SK-N-SH (cell line): ENCODE data around the gene DRC3. TPM values are rescaled to one million over a fixed set of nuclear protein-coding genes. Genes with fewer than 3 reads are reported as not detected.
"Not testable (repeated sequence)": the region's sequence is repeated elsewhere in the genome, so short reads cannot be mapped to it uniquely, and the experiment has no call there.

Experiments used
- CTCF ChIA-PET: fragments of 300-600, 350-600 bp; formaldehyde crosslinking; extraction: SDS; loops from one replicate; lab custom pipeline; 2021; lab: Yijun Ruan, JAX
- POLR2A ChIA-PET: fragments of 350-600 bp; sonication (Branson Sonifier 250); formaldehyde crosslinking; extraction: SDS; loops from one replicate; lab custom pipeline; 2020; ENCODE audit warnings: antibody characterized with exemption, inconsistent platforms; lab: Yijun Ruan, JAX
- DNase-seq: peaks from one replicate; pipeline ENCODE4 v3.0.0; 2012
- H2AFZ ChIP-seq: fragments of 200-600 bp; sonication (generic); 2 replicates; pipeline ENCODE4 v1.8.1; 2016; ENCODE audit warnings: antibody characterized with exemption, mild to moderate bottlenecking, low read depth
- H3F3A ChIP-seq: fragments of 200-600 bp; sonication (generic); replicated peaks from 2 replicates; pipeline ENCODE3; 2016; ENCODE audit warnings: antibody characterized with exemption, mild to moderate bottlenecking; ENCODE audit not compliant: insufficient read depth
- H3K27ac ChIP-seq, 2 experiments: fragments of 200-500 bp in 1 of 2; fragments of 200-600 bp in 1 of 2; sonication (Bioruptor generic) in 1 of 2; sonication (generic), shearing (Covaris generic) in 1 of 2; 2 replicates each; pipeline versions ENCODE4 v1.5.1 to v1.6.1; 2014 to 2016; ENCODE audit warnings: low read depth in 2 of 2, inconsistent platforms in 1 of 2, low read length in 1 of 2, mild to moderate bottlenecking in 1 of 2, mixed read lengths in 1 of 2
- H3K27me3 ChIP-seq: fragments of 200-600 bp; sonication (generic), shearing (Covaris generic); 2 replicates; pipeline ENCODE4 v1.6.1; 2016; ENCODE audit warnings: mixed run types; ENCODE audit not compliant: insufficient read depth
- H3K36me3 ChIP-seq, 2 experiments: fragments of 200-500 bp in 1 of 2; fragments of 200-600 bp in 1 of 2; sonication (Bioruptor generic) in 1 of 2; sonication (generic) in 1 of 2; replicated peaks in 1 of 2; 2 replicates each; pipeline versions ENCODE3 to v1.5.1; 2014 to 2016; ENCODE audit warnings: low read length in 1 of 2, mild to moderate bottlenecking in 1 of 2; ENCODE audit not compliant: insufficient read depth in 2 of 2, control insufficient read depth in 1 of 2
- H3K4me1 ChIP-seq, 2 experiments: fragments of 200-500 bp in 1 of 2; fragments of 200-600 bp in 1 of 2; sonication (Bioruptor generic) in 1 of 2; sonication (generic), shearing (Covaris generic) in 1 of 2; 2 replicates each; pipeline versions ENCODE4 v1.5.1 to v1.6.1; 2014 to 2016; ENCODE audit warnings: low read depth in 1 of 2, low read length in 1 of 2, mixed run types in 1 of 2; ENCODE audit not compliant: insufficient read depth in 2 of 2, control insufficient read depth in 1 of 2
- H3K4me2 ChIP-seq: fragments of 200-600 bp; sonication (generic), shearing (Covaris generic); 2 replicates; pipeline ENCODE4 v1.6.1; 2017; ENCODE audit warnings: mixed run types
- H3K4me3 ChIP-seq, 2 experiments: fragments of 200-500 bp in 1 of 2; fragments of 200-600 bp in 1 of 2; sonication (Bioruptor generic) in 1 of 2; sonication (generic), shearing (Covaris generic) in 1 of 2; 2 replicates each; pipeline versions ENCODE4 v1.5.1 to v1.8.1; 2014 to 2016; ENCODE audit warnings: low read depth in 2 of 2, inconsistent platforms in 1 of 2, low read length in 1 of 2, mild to moderate bottlenecking in 1 of 2, mixed read lengths in 1 of 2, moderate library complexity in 1 of 2
- H3K79me2 ChIP-seq: fragments of 200-600 bp; sonication (generic); 2 replicates; pipeline ENCODE4 v1.8.1; 2017; ENCODE audit warnings: mild to moderate bottlenecking; ENCODE audit not compliant: insufficient read depth
- H3K9ac ChIP-seq: fragments of 200-600 bp; sonication (generic); 2 replicates; pipeline ENCODE4 v1.6.1; 2017; ENCODE audit warnings: mixed run types
- H3K9me2 ChIP-seq: fragments of 200-600 bp; sonication (generic); 2 replicates; pipeline ENCODE4 v1.6.1; 2017; ENCODE audit warnings: mixed run types
- H3K9me3 ChIP-seq: fragments of 200-600 bp; sonication (generic); 2 replicates; pipeline ENCODE4 v1.6.1; 2017; ENCODE audit warnings: mixed run types, mild to moderate bottlenecking, moderate library complexity
- H4K20me1 ChIP-seq: fragments of 200-600 bp; sonication (generic); 2 replicates; pipeline ENCODE4 v1.6.1; 2017; ENCODE audit warnings: mild to moderate bottlenecking, mixed run types; ENCODE audit not compliant: insufficient read depth
- ELF1 ChIP-seq: IDR thresholded peaks from 2 replicates; pipeline ENCODE4 v1.4.0; 2012
- EZH2phosphoT487 ChIP-seq: fragments of 200-600 bp; sonication (generic); IDR thresholded peaks from 2 replicates; pipeline ENCODE4 v1.6.1; 2017; ENCODE audit warnings: low read depth, mixed run types, mild to moderate bottlenecking, antibody characterized with exemption, moderate library complexity, borderline replicate concordance
- GATA2 ChIP-seq: sonication (generic); formaldehyde crosslinking; IDR thresholded peaks from 2 replicates; pipeline ENCODE4 v1.5.0; 2020; ENCODE audit warnings: mild to moderate bottlenecking, missing genetic modification reagents
- JUND ChIP-seq: IDR thresholded peaks from 2 replicates; pipeline ENCODE4 v1.4.0; 2012
- NFIC ChIP-seq: IDR thresholded peaks from 2 replicates; pipeline ENCODE4 v1.4.0; 2012; ENCODE audit warnings: borderline replicate concordance
- PBX3 ChIP-seq: IDR thresholded peaks from 2 replicates; pipeline ENCODE4; 2012
- POLR2AphosphoS5 ChIP-seq: IDR thresholded peaks from 2 replicates; pipeline ENCODE4 v1.6.1; 2012; ENCODE audit warnings: low read depth, low read length
- REST ChIP-seq: IDR thresholded peaks from 2 replicates; pipeline ENCODE4 v1.6.1; 2012; ENCODE audit warnings: mild to moderate bottlenecking, low read depth, low read length, moderate library complexity
- RXRA ChIP-seq: IDR thresholded peaks from 2 replicates; pipeline ENCODE4 v1.4.0; 2012; ENCODE audit warnings: low read depth, mild to moderate bottlenecking, borderline replicate concordance
- SIN3A ChIP-seq: IDR thresholded peaks from 2 replicates; pipeline ENCODE4 v1.6.1; 2012; ENCODE audit warnings: low read depth, mild to moderate bottlenecking, low read length, moderate library complexity, borderline replicate concordance
- TAF1 ChIP-seq: IDR thresholded peaks from 2 replicates; pipeline ENCODE4 v1.6.1; 2012; ENCODE audit warnings: low read depth, mild to moderate bottlenecking, low read length, moderate library complexity, borderline replicate concordance
- TCF12 ChIP-seq: IDR thresholded peaks from 2 replicates; pipeline ENCODE4 v1.4.0; 2012
- TEAD4 ChIP-seq: IDR thresholded peaks from 2 replicates; pipeline ENCODE4 v1.4.0; 2012; ENCODE audit warnings: mild to moderate bottlenecking, borderline replicate concordance; ENCODE audit not compliant: insufficient read depth
- USF1 ChIP-seq: IDR thresholded peaks from 2 replicates; pipeline ENCODE4 v1.4.0; 2012; ENCODE audit warnings: low read depth, borderline replicate concordance
- YY1 ChIP-seq: IDR thresholded peaks from 2 replicates; pipeline ENCODE4 v1.4.0; 2012; ENCODE audit warnings: low read depth, mild to moderate bottlenecking
- ZBTB33 ChIP-seq: IDR thresholded peaks from 2 replicates; pipeline ENCODE4 v1.4.0; 2012; ENCODE audit warnings: low read depth, borderline replicate concordance
- WGBS: methylation state at CpG from one replicate; pipeline ENCODE4 v1.1.6; 2017; ENCODE audit warnings: low lambda C conversion rate; 5-methylcytosine and 5-hydroxymethylcytosine counted together
- polyA plus RNA-seq, 3 experiments: library from polyadenylated mRNA; depleted of rRNA; stranded (reverse); fragments of >200 nt; gene quantifications; 2 replicates each; pipeline ENCODE4 v1.2.3, GENCODE V29; 2012

The DRC3 gene
- polyA plus RNA-seq, 1 of the 3 experiments (the other 2 are of a cell fraction): 3.6 TPM

GRCh38 chr17:17995887-17996286 is 23.2 kb downstream of the DRC3 start:
- 90% methylated on average over 8 of the region's 8 CpGs for WGBS
- H3K79me2 ChIP-seq, H3K9me3 ChIP-seq, POLR2A ChIA-PET, H3K9ac ChIP-seq, H3K4me3 ChIP-seq, H3K9me2 ChIP-seq, H3F3A ChIP-seq, DNase-seq, H2AFZ ChIP-seq, H3K36me3 ChIP-seq, H4K20me1 ChIP-seq, H3K27me3 ChIP-seq, H3K4me2 ChIP-seq, H3K27ac ChIP-seq: not testable (repeated sequence)
- H3K4me1 ChIP-seq: peaks cover 0 to 28% of the 10 kb centered on the region in 2 experiments; a peak in 2 of 4 replicates
- CTCF ChIA-PET: interaction anchor here (2.2 to 3.0 kb wide), 4 partner anchors 11 to 37 kb away, joined by 18 to 40 read pairs (median 28); no protein-coding TSS in a partner anchor

GRCh38 chr17:17998934-17999333 is 26.3 kb downstream of the DRC3 start:
- Histone ChIP-seq H3K9me2 (no peaks in the 10 kb centered on the region), H3F3A (no peaks in the 10 kb centered on the region), H2AFZ (no peak overlapping the region), H3K36me3 (no peaks in the 10 kb centered on the region), H3K4me3 (no peak overlapping the region), H3K4me1 (peaks cover 0 to 23% of the 10 kb centered on the region in 2 experiments; a peak in 1 of 4 replicates), H3K4me2 (no peak overlapping the region), H3K9me3 (no peaks in the 10 kb centered on the region), H3K27ac (no peak overlapping the region)
- WGBS: 83% methylated on average over 5 of the region's 8 CpGs
- no peak for DNase-seq
- ChIA-PET CTCF (interaction anchor here (1.5 kb wide), 2 partner anchors 11 to 30 kb away, joined by 3 read pairs; no protein-coding TSS in a partner anchor), POLR2A (no interaction called here)
- TF ChIP-seq EZH2phosphoT487 (no peak), RXRA (no peak), TAF1 (no peak), REST (no peak), ZBTB33 (no peak), GATA2 (CRISPR knock-in tag) (no peak), JUND (no peak), USF1 (no peak), PBX3 (no peak), YY1 (no peak), SIN3A (no peak), ELF1 (no peak), TCF12 (no peak), TEAD4 (no peak), NFIC (no peak), POLR2AphosphoS5 (no peak)
- TF ChIP-seq, all 33 proteins: peak for 0
- H3K27me3 ChIP-seq: no peaks in the 10 kb centered on the region
- no peaks in the 10 kb centered on the region for H3K79me2 ChIP-seq
- H4K20me1 ChIP-seq: no peaks in the 10 kb centered on the region
- no peak overlapping the region for H3K9ac ChIP-seq
